Mesodermal cell (in vitro differentiated cells): ENCODE data around the gene DIPK1A.

Source experiments
- H3K27ac ChIP-seq: 2 replicates; pipeline ENCODE4 v1.7.0; 2013; ENCODE audit warnings: mild to moderate bottlenecking, low read depth, low read length, moderate library complexity; ENCODE audit not compliant: severe bottlenecking
- H3K36me3 ChIP-seq: 2 replicates; pipeline ENCODE4 v1.7.1; 2013; ENCODE audit warnings: mild to moderate bottlenecking, low read length, moderate library complexity; ENCODE audit not compliant: control insufficient read depth, insufficient read depth
- H3K4me1 ChIP-seq: one replicate; pipeline ENCODE4 v1.7.1; 2013; ENCODE audit warnings: mild to moderate bottlenecking, low read length; ENCODE audit not compliant: insufficient read depth, control insufficient read depth, poor library complexity, severe bottlenecking
- H3K4me3 ChIP-seq: 2 replicates; pipeline ENCODE4 v1.7.0; 2013; ENCODE audit warnings: low read length, control low read depth, mild to moderate bottlenecking; ENCODE audit not compliant: insufficient read depth, poor library complexity, severe bottlenecking; ENCODE audit errors: extremely low read depth
- H3K9me3 ChIP-seq: 2 replicates; pipeline ENCODE4 v1.7.1; 2013; ENCODE audit warnings: mild to moderate bottlenecking, low read length, moderate library complexity; ENCODE audit not compliant: control insufficient read depth
- WGBS, 2 experiments: methylation state at CpG; one replicate each; pipeline ENCODE4 v1.1.5; 2013; ENCODE audit warnings: missing lambda C conversion rate in 2 of 2; ENCODE audit not compliant: insufficient coverage in 2 of 2; 5-methylcytosine and 5-hydroxymethylcytosine counted together

Gene DIPK1A

DNA sequence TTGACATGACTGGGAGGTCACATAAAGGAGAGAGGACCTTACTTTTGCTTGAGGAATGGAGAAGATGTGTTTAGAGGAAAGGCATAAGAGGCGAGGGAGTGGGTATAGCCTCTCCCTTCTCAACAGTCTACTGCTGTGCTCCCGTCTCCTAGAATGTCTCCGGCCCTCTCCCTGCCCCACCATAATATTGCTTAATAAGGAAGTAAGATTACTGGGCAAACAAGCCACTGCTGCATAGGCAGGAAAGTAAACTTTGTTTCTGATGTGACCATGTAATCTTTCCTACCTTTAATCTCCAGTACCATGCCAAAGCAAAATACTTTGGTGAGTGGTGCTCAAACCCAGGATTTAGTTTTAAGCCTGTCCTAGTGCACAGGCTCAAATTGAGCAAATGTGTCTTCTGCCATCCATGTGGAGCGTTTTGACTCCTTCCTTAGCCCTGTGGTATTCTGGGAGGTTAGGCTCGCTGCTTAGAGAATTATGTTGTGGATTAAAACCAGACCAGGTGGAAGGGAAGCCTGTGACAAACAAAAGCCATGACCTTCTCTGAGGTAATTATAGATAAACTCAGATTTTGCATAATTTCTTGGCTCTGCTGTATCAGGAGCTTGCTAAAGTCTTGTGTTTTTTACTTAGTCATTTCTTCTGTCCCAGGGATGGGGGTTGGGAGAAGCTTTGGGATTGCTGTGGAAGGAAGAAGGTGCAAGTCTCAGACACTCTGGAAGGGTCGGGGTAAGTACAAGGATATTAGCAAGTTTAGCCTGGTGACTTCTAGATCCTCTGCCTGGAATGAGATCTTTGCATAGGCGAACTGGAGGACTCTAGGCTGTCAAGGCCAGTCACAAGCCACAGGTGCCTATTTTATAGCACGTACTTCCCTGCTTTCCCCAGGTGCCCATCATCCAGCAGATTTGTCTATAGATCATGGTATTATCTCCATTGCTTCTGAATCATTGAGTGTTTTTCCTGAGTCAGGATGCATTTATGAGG, 34.5 kb upstream of the DIPK1A start:
- Histone ChIP-seq H3K4me1 (peaks cover 6% of the 10 kb centered on the region), H3K27ac (no peak overlapping the region), H3K4me3 (no peak overlapping the region), H3K9me3 (no peaks in the 10 kb centered on the region), H3K36me3 (no peaks in the 10 kb centered on the region)
- 84 to 87% methylated on average over 4 to 5 of the region's 8 CpGs for WGBS, 2 experiments

DNA sequence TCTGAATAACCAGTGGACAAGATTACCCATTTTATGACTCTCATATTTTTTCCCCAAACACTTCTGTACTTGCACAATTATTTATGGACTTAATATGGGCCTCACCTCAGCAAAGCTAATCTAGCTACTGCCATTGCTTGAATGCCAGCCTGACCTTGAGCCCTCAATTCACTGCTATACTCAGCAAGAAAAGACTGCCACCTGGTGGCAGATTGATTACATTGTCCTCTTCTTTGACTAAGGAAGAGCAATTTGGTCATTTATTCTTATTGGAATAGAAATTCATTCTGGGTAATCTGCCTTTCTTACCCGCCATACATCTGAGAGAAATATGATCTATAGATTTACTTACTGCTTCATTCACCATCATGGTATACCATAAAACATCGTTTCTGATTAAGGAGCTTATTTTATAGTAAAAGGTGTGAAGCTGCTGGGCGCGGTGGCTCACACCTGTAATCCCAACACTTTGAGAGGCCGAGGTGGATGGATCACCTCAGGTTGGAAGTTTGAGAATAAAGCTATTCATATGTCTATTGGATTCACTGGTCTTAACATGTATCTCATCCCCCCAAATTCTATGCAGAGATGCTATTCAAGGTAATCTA, 32.9 kb upstream of the DIPK1A start:
- Histone ChIP-seq H3K4me3 (no peak overlapping the region), H3K4me1 (no peaks in the 10 kb centered on the region), H3K27ac (no peak overlapping the region), H3K9me3 (no peaks in the 10 kb centered on the region), H3K36me3 (no peaks in the 10 kb centered on the region)
- WGBS, 2 experiments: no CpG with 5 or more reads among the region's 5 CpGs

DNA sequence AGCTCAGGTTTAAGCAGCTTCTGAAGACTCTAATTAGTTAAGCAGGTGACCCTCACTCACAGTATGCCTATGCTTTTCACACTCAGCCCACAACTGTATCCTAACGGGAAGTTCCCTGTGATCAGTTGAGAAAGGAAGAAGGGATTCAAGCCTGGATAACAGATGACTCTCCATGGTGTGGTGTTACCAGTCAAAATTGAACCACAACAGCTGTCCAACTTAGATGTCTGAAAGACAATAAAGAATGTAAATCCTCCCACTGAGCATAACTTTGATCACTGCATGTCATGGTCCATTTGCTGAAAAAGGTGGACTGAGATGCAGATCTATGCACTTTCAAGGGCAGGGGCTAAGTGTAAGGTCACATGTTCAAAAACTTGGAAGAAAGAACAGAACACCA, 32.3 kb upstream of the DIPK1A start:
- 71% methylated on average over 1 of the region's 1 CpG; no CpG with 5 or more reads in 1 of the 2 experiments for WGBS, 2 experiments
- no peaks in the 10 kb centered on the region for H3K9me3 ChIP-seq
- H3K4me1 ChIP-seq: no peaks in the 10 kb centered on the region
- H3K27ac ChIP-seq: no peak overlapping the region
- H3K36me3 ChIP-seq: no peaks in the 10 kb centered on the region
- H3K4me3 ChIP-seq: no peak overlapping the region

DNA sequence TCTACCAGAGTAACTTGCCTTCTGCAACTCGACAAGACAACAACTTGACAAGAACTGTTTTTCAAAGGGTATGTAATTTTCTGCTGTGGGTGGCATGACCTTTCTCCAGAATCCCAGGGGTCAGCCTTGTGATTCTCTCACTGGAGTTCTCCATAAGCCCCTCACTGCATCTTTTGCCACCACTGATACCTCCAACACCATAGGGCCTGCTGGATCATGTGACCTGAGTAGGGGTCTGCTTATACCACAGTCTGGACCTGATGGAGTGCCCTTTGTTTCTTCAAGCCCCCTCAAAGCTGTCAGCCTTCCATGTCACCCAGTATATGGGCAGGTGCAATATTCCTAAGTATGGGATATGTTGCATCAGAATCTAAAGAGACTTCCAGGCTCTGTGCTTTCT, 31.6 kb upstream of the DIPK1A start:
- no peaks in the 10 kb centered on the region for H3K36me3 ChIP-seq
- H3K4me3 ChIP-seq: no peak overlapping the region
- H3K9me3 ChIP-seq: no peaks in the 10 kb centered on the region
- WGBS, 2 experiments: no CpG with 5 or more reads among the region's 1 CpG
- no peaks in the 10 kb centered on the region for H3K4me1 ChIP-seq
- no peak overlapping the region for H3K27ac ChIP-seq

DNA sequence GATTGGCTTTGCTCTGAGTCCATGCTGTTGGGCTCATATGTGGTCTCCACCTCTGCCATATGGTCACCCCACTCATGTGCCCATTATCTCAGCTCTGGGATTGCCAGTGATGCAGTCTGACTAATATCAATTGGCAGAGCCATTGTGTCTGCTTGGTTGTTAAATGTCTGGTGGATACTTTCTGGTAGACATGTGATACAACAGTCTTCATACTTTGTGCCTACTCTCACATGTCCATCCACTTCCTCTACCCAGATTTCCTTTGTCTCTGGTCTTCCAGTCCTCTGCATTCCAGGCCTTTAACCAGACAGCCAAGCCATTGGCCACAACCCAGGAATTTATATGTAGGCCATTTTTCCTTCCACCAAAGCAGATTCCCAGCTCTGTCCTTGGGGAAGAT, 30.8 kb upstream of the DIPK1A start:
- no peak overlapping the region for H3K4me3 ChIP-seq
- no peak overlapping the region for H3K27ac ChIP-seq
- no peaks in the 10 kb centered on the region for H3K36me3 ChIP-seq
- no peaks in the 10 kb centered on the region for H3K4me1 ChIP-seq
- H3K9me3 ChIP-seq: no peaks in the 10 kb centered on the region

DNA sequence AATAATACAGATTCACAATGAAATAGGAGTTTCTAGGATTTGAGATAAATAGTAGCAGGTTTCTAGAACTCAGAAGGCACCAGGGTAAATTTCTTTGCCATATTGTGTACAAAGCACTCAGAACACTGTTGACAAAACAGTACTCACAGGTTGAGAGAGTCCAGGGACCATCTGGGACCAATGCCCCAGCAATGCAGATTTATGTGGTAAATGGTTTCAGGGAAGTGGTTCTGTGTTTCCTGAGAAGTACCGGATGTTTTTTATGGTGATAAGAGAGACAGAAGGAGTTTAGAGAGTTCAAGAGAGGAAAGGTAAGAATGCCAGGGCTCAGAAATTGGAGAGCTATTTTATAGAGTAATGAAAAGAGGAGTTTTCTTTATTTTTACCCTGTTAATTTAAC, 29.6 kb upstream of the DIPK1A start:
- H3K9me3 ChIP-seq: no peaks in the 10 kb centered on the region
- no peaks in the 10 kb centered on the region for H3K36me3 ChIP-seq
- no peak overlapping the region for H3K27ac ChIP-seq
- H3K4me3 ChIP-seq: no peak overlapping the region
- 83 to 100% methylated on average over 1 of the region's 1 CpG for WGBS, 2 experiments
- no peaks in the 10 kb centered on the region for H3K4me1 ChIP-seq

DNA sequence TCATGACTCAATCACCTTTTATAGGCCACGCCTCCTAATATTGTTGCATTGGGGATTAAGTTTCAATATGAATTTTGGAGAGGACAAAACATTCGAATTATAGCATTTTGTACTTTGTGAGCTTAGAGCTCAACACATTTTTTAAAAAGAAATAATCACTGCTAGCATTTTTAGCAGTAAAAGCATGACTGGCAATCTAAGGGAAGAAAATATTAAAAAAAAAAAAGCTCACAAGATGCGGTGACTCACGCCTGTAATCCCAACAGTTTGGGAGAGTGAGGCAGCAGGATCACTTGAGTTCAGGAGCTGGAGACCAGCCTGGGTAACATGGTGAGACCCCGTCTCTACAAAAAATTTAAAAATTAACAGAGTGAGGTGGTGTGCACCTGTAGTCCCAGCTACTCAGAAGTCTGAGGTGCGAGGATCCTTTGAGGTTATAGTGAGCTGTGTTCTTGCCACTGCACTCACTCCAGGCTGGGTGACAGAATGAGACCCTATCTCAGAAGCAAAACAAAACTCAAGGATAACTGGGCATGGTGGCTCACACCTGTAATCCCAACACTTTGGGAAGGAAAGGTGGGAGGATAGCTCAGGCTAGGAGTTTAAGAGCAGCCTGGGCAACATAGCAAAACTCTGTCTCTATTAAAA, 28.8 kb upstream of the DIPK1A start:
- Histone ChIP-seq H3K36me3 (no peaks in the 10 kb centered on the region), H3K4me3 (no peak overlapping the region)
- WGBS, 2 experiments: 94% methylated on average over 2 of the region's 6 CpGs

DNA sequence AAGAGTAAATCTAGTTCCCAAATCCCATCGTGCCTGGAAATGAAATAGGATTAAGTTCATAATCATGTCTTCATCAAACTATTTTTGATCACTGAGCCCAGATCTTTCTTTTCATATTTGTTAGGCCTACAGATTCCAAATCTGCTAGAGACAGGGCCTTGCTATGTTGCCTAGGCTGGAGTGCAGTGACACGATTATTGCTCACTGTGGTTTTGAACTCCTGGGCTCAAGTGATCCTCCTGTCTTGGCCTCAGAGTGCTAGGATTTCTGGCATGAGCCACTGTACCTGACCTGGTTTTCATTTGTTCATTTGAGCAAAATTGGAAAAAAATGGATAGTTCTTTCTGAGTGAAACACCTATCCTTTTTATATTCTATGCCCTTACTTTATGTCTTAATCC, 28.0 kb upstream of the DIPK1A start:
- H3K27ac ChIP-seq: no peak overlapping the region

More for the DNA sequence above, 28.8 kb upstream of the DIPK1A start:
- Histone ChIP-seq H3K27ac (no peak overlapping the region), H3K9me3 (no peaks in the 10 kb centered on the region), H3K4me1 (no peaks in the 10 kb centered on the region)

DNA sequence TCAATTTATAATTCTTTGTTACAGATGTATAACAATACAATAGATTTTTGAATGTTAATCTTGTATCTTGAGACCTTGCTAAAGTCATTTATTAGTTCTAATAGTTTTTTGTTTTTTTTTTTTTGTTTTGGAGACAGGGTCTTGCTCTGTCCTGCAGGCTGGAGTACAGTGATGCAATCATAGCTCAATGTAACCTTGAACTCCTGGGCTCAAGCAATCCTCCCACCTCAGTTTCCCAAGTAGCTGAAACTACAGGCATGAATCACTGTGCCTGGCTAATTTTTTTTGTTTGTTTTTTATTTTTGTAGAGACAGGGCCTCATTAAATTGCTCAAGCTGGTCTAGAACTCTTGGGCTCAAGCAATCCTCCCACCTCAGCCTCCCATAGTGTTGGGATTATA, 26.2 kb upstream of the DIPK1A start:
- Histone ChIP-seq H3K36me3 (no peaks in the 10 kb centered on the region), H3K4me1 (no peaks in the 10 kb centered on the region), H3K9me3 (peaks cover 4% of the 10 kb centered on the region), H3K27ac (no peak overlapping the region), H3K4me3 (no peak overlapping the region)

More for the DNA sequence above, 28.0 kb upstream of the DIPK1A start:
- no peaks in the 10 kb centered on the region for H3K9me3 ChIP-seq
- no peaks in the 10 kb centered on the region for H3K4me1 ChIP-seq
- H3K36me3 ChIP-seq: no peaks in the 10 kb centered on the region
- no peak overlapping the region for H3K4me3 ChIP-seq
- WGBS, 2 experiments: 18 to 62% methylated on average over 1 of the region's 2 CpGs

DNA sequence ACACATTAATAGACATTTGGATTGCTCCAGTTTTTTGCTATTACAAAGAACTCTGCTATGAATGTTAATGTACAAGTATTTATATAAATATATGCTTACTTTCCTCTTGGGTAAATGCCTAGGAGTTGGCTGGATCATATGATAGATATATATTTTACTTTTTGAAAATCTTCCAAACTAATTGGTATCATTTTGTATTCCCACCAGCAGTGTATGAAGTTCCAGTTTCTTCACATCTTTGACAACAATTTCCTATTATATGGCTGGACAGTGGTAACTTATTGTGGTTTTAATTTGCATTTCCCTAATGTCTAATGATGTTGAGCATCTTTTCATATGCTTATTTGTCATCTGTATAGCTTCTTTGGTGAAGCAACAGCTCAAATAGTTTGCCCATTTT, 23.8 kb upstream of the DIPK1A start:
- Histone ChIP-seq H3K4me3 (no peak overlapping the region), H3K4me1 (no peaks in the 10 kb centered on the region), H3K27ac (no peak overlapping the region), H3K36me3 (no peaks in the 10 kb centered on the region), H3K9me3 (peaks cover 8% of the 10 kb centered on the region)
